ENCODE results near the gene PLXDC2. TPM values are rescaled to one million over a fixed set of nuclear protein-coding genes. Genes with fewer than 3 reads are reported as not detected.
A peak's percentile ranks its signal among the peaks of the same experiment; 100 is the strongest.

PLXDC2 gene
- total RNA-seq, 1 experiment from 2014 or later = 38.7 TPM

DNA sequence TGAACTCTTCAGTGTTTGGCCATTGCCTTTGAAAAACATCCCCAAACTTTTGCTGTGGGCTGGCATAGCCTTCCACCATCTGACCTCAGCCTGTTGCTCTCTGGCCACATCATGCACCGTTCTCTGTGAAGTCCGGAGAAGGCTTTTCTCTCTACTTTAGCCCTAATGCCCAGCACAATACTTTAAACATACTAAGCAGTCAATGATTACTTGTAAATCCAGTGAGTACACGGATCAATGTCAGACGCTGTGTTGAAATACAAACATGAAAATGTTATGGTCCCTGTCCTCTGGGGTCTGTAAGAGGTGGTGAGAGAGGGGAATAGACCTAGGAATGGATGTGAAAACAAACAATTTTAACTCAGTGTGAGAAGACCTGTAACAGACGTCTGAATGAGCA is 297.9 kb downstream of the PLXDC2 start:
- Mint-ChIP-seq H3K4me3 (no peak overlapping the region), H3K4me1 (peaks cover 44 to 46% of the 10 kb centered on the region in 2 experiments), H3K36me3 (ENCODE audit: insufficient read depth in 1 of 3, low read depth in 3 of 3) (peaks cover 2 to 15% (median 10%) of the 10 kb centered on the region in 3 experiments), H3K27me3 (ENCODE audit: low read depth) (peaks cover 2% of the 10 kb centered on the region), H3K9me3 (no peaks in the 10 kb centered on the region), H3K27ac (peak overlapping the region; percentile 19 to 34 (median 24); a peak in 4 of 7 replicates)
- Histone ChIP-seq H3K23ac (ENCODE audit: insufficient read length, low read depth, low read length) (no peak overlapping the region), H4K8ac (replicated peaks; ENCODE audit: insufficient read length, low read depth, low read length) (no peak overlapping the region), H3K14ac (ENCODE audit: insufficient read depth, low read length) (no peak overlapping the region), H4K20me1 (ENCODE audit: control insufficient read depth, insufficient read depth, insufficient read length) (no peaks in the 10 kb centered on the region), H2AK5ac (ENCODE audit: insufficient read length, low read length) (no peak overlapping the region), H2BK15ac (ENCODE audit: low read depth, low read length) (no peak overlapping the region), H3K79me1 (ENCODE audit: insufficient read depth, low read depth, low read length, poor library complexity, severe bottlenecking) (no peaks in the 10 kb centered on the region), H3K4me2 (ENCODE audit: insufficient read depth, insufficient read length, low read length) (no peak overlapping the region), H2BK20ac (ENCODE audit: low read depth, low read length, poor library complexity, severe bottlenecking) (no peak overlapping the region), H3K56ac (ENCODE audit: insufficient read length, low read depth, low read length) (no peak overlapping the region), H2BK12ac (ENCODE audit: insufficient read length, low read depth, low read length) (no peak overlapping the region), H3K27ac (ENCODE audit: insufficient read length, low read depth, low read length) (no peak overlapping the region), H3K79me2 (ENCODE audit: insufficient read depth, low read length) (no peaks in the 10 kb centered on the region), H3K18ac (ENCODE audit: insufficient read length, low read depth, low read length) (no peak overlapping the region), H3K4ac (ENCODE audit: low read depth, low read length) (no peak overlapping the region), H3K9ac (ENCODE audit: extremely low read depth, insufficient read length, low read length) (no peak overlapping the region), H3K27me3 (ENCODE audit: insufficient read depth, low read length) (no peaks in the 10 kb centered on the region), H3T11ph (ENCODE audit: low read length) (no peak overlapping the region), H2AFZ (ENCODE audit: low read length) (no peak overlapping the region), H2BK120ac (ENCODE audit: low read depth, low read length, poor library complexity, severe bottlenecking) (no peak overlapping the region), H2BK5ac (ENCODE audit: insufficient read length, low read length) (no peak overlapping the region), H3K9me3 (ENCODE audit: control insufficient read depth, low read depth, low read length) (no peaks in the 10 kb centered on the region), H4K91ac (ENCODE audit: insufficient read length, low read depth, low read length) (no peak overlapping the region), H4K5ac (ENCODE audit: insufficient read length, low read depth, low read length) (no peak overlapping the region), H3K23me2 (ENCODE audit: insufficient read length, low read depth, low read length, poor library complexity, severe bottlenecking) (no peaks in the 10 kb centered on the region), H3K4me1 (ENCODE audit: insufficient read depth, low read length) (peaks cover 16% of the 10 kb centered on the region; the same call in 1 of the 2 replicates)
- no peak for DNase-seq
- TF ChIP-seq, protein P1, sequence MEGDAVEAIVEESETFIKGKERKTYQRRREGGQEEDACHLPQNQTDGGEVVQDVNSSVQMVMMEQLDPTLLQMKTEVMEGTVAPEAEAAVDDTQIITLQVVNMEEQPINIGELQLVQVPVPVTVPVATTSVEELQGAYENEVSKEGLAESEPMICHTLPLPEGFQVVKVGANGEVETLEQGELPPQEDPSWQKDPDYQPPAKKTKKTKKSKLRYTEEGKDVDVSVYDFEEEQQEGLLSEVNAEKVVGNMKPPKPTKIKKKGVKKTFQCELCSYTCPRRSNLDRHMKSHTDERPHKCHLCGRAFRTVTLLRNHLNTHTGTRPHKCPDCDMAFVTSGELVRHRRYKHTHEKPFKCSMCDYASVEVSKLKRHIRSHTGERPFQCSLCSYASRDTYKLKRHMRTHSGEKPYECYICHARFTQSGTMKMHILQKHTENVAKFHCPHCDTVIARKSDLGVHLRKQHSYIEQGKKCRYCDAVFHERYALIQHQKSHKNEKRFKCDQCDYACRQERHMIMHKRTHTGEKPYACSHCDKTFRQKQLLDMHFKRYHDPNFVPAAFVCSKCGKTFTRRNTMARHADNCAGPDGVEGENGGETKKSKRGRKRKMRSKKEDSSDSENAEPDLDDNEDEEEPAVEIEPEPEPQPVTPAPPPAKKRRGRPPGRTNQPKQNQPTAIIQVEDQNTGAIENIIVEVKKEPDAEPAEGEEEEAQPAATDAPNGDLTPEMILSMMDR (conservative IDR thresholded peaks at IDR 0.05) = no peak
- whole genome bisulfite sequencing (ENCODE audit: extremely low coverage, insufficient read length, low lambda C conversion rate) = no CpG with 5 or more reads among the region's 5 CpGs

Data from H9 (cell line).